Ecto neural progenitor cell (in vitro differentiated cells): Measurements from ENCODE around the gene OAT.

Experiments
- DNase-seq: peaks from one replicate; pipeline ENCODE4 v3.0.0-alpha.2; 2018; ENCODE audit warnings: low spot score

The OAT gene

GRCh38 chr10:124403548-124403947 lies 15.2 kb downstream of the OAT start:
- no peak for DNase-seq

- DNase-seq: no peak
Measured at GRCh38 chr10:124402273-124402672, 16.4 kb downstream of the OAT start.

- DNase-seq: no peak
Measured at GRCh38 chr10:124401633-124402032, 17.1 kb downstream of the OAT start.

DNA sequence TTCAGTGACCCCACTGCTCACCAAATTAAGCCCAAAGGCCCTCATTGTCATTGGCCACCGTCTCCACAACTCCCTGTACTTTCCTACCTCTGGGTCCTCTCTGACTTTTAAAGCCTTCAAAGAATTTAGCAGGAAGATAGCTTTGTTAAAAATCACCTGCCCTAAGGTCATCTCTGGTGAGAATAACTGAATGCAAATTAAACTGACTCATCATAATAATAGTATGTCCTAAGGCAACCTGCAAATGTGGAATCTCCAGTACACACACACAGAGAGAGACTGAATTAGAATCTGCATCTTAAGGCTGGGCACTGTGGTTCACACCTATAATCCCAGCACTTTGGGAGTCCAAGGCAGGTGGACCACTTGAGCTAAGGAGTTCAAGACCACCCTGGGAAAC lies 24.1 kb downstream of the OAT start:
- DNase-seq: no peak

GRCh38 chr10:124392626-124393342 lies 25.9 kb downstream of the OAT start:
- DNase-seq: no peak

DNA sequence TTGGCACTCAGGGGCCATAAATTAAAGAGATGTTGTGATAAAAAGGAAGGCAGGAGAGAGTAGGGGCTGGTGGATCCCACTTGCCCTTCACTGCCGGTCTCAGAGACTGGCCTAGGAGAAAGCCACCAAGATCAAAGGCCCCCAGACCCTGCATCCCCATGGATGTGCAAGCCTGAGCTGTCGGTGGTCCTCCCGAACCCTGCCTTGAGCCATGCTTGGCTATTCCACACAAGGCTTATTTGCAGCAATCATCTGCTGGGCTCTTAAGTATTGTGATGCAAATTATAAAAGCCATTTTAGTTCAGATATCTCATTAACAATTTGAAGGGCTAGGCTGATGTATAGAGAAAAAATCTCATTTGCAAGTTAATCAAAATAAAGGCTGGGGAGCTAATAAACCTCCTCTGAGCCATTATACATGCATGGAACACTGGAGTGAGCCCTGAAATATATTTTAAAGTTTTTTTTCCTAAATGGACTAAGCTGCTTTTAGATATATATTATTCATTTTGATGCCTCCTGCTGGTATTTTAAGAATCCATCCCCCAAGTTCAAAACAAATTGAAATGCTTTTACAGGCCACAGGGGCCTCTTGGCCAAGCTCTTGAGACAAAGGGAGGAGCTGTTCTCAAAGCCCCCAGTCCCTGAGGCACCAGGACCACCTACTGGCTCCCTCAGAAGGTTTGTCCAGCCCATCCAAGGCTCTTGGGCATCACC lies 28.1 kb downstream of the OAT start:
- no peak for DNase-seq

DNA sequence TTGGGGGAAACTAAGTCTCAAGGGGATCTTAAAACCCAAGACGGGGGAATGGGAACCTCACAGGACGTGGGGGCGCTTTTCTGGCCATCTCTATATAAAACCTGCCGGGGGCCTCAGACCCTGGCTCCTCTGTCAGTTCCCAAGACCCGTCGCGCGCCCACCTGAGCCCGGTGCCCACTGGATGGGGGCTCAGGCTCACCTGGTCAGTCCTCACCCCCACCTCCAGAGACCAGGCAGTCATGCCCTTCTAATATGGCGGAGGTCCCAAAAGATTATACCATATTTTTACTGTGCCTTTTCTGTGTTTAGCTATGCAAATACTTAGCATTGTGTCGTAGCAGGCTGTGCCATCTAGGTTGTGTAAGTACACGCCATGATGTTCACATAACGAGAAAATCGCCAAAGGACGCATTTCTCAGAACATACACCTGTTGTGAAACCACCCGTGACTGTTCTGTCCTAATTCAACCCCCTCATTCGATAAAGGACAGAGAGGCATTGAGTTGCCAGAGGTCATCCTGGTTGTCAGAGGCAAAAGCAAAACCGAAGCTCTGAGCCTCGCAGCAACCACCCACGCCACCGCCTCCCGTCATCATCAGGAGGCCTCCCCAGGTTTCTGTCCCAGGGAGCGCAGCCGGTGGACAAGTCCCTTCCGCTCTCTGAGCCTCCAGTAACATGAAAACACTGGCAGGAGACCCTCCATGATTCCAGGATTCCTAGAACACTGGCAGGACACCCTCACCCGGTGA lies 28.9 kb downstream of the OAT start:
- no peak for DNase-seq

GRCh38 chr10:124388823-124389612 lies 29.7 kb downstream of the OAT start:
- DNase-seq: peak; percentile 94

- no peak for DNase-seq
Measured at GRCh38 chr10:124388476-124388822, 30.3 kb downstream of the OAT start.

DNA sequence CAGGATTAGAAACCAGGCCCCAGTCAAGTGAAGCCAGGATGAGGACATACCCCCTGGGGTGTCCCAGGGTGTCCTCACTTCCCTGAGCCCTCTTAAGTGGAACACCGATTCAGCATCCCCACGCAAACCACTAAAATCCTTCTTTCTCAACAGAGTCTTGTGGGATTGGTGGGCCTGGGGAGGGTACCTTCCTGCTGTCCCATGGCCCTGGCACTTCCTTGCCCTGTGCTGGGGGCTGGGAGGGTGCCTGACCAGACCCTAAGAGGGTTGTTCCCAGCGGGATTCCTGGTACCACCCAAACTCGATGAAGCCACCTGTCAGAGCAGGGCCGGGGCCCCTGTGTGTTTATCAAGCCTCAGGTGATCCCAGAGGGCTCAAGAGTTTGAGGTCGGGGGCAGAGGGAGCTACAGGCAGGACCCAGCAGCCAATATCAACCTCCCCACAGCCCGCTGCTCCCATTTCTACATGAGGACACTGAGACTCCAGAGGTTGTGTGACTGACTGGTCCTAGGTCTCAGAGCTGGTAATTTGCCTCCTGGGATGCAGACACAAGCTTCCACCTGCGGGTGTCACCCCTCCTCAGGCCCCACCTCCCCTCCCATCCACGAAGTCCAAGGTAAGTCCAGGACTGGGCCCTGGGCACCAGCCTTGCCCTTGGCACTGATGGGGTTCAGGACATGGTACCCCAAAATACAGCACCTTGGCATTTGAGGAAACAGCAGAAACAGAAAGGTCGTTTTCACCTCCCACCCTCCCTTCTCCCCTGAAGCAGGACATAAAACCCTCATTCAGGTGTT lies 31.4 kb downstream of the OAT start:
- no peak for DNase-seq

- DNase-seq: no peak
Measured at GRCh38 chr10:124386186-124387077, 32.3 kb downstream of the OAT start.

DNA sequence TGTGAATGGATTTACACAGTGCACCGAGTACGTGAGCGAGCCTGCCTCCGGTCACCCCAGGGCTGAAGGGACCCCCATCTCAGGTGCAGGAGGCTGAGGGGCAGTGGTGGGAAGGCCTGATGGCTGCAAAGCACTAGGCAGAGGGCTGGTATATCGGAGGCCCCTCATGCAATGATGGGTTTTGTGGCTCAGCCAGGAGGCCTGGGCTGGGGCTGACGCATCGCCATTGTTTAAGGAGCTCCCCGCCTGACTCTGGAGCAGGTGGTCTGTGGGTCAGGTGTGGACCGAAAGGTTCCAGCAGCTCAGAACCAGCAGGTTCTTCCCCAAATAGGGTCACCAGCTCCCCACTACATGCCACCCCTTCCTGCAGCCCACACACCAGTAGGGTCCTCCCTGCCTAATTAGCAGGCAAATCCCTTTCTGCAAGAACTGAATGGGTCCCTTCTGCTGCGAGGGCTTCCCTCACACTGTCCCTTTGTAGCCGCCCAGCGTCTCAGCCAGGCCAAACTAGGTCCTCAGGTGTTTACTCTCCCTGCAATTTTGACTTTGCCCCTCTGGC lies 33.0 kb downstream of the OAT start:
- DNase-seq: no peak

DNA sequence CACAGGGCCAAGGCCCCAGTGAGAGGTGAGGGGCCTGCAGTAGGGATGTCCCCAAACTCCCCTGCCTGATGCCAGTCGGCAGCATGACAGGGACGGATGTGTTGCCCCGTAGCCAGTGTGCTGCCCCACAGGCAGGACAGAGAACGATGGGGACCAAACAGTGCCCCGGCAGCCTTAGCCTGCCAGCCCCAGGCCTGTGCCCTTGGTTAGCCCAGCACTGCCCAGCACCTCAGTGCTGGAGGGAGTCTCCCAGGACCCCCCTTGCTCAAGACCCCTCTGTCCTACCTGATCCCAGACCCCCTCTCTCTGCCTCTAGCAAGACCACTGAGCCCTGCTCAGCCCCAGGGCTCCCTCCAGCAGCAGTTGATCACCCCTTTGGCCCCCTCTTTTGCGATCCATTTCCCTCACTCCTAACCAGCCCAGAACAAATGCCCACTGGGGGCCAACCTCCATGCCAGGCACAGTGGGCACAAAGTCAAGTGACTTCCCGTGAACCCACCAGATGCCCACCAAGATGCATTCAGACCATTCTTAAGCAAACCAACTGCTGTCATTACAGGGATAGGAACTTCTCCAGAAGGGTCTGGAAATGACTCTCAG lies 34.0 kb downstream of the OAT start:
- no peak for DNase-seq

DNA sequence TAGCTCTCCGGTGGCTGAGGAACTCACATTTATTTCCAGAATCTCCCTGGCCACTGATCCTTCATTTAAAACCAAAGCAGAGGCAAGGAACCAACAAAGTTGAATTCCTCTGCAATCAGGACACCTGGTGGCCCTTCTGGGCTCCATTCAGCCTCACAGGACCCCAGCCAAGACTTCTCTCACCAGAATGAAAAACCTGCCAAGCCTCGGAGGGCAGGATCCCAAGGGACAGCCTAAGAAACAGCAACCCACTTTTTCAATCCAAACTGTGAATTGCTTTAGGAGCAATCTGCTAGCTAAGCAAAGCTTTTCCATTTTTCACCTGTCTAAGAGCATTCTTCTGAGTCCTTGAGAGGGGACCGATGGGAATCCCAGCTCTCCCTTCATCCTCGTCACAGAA lies 34.6 kb downstream of the OAT start:
- DNase-seq: no peak

- DNase-seq: no peak
Measured at GRCh38 chr10:124383496-124383895, 35.2 kb downstream of the OAT start.

DNA sequence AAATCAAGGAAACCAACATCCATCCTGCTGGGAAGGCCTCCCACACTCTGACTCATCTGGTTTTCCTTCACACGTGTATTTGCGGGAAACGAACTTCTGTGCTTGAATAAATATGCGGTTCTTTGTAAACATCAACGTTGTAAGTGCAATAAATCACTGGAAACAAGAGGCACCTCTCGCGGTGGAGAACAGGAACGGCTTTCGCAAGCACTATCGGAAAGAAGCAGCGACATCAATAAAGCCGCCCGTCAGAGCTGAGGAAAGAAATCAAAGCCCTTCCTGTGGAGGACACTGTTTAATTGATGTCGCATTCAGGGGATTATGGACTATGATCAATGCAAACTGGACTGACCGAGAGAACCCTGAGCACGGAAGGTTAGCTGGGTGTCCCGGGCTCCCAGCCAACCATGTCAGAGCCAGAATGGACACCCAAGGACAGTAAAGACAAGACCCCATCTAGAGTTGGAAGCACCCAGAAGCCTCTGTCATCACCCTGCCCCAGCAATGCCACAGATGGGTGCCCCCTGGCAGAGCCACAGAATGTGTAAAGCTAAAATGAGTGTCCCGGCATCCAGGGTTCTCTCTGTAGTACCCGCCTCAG lies 37.6 kb downstream of the OAT start:
- DNase-seq: no peak

DNA sequence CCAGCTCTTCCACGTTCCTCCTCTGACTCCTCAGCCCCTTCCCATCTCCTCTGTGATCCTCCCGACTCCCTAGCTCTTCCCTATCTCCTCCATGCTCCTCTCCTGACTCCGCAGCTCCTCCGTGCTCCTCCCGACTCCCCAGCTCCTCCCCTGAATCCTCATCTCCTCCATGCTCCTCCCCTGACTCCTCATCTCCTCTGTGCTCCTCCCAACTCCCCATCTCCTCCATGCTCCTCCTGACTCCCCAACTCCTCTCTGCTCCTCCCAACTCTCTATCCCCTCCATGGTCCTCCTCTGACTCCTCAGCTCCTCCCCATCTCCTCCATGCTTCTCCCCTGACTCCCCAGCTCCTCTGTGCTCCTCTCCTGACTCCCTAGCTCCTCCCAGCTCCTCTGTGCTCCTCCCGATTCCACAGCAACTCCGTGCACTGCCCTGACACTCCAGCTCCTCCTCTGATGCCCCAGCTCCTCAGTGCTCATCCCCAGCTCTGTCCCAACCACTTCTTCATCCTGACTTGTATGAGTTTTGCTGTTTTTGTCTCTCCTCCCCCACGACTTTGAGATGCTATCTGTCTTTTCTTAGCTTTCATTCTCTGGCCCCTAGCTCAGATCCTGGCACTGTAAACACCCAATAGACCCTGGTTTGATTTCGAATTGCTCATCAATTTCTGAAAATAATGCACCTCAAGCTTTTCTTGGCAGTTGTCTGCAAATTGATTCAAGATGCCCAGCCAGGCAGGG lies 38.3 kb downstream of the OAT start:
- DNase-seq: no peak

GRCh38 chr10:124379609-124380193 lies 39.0 kb downstream of the OAT start:
- DNase-seq: no peak
